NT2/D1 (cell line): Measurements from ENCODE around the gene NIPBL.

Source experiments
- DNase-seq: peaks from one replicate; pipeline ENCODE4 v3.0.0-alpha.2; 2011; ENCODE audit warnings: low read depth, low spot score
- H3K27me3 ChIP-seq: 2 replicates; pipeline ENCODE4 v1.6.0; 2011; ENCODE audit warnings: mild to moderate bottlenecking; ENCODE audit not compliant: insufficient read length, insufficient read depth
- H3K36me3 ChIP-seq: 2 replicates; pipeline ENCODE4 v1.6.1; 2011; ENCODE audit warnings: mild to moderate bottlenecking, low read length, mixed read lengths; ENCODE audit not compliant: insufficient read depth, insufficient read length
- H3K4me1 ChIP-seq: 2 replicates; pipeline ENCODE4 v1.5.1; 2011; ENCODE audit not compliant: insufficient read depth, insufficient read length
- H3K4me3 ChIP-seq: 2 replicates; pipeline ENCODE4 v1.5.1; 2011; ENCODE audit warnings: low read depth; ENCODE audit not compliant: insufficient read length
- H3K9ac ChIP-seq: 2 replicates; pipeline ENCODE4 v1.6.0; 2011; ENCODE audit warnings: low read depth; ENCODE audit not compliant: insufficient read length
- H3K9me3 ChIP-seq: 2 replicates; pipeline ENCODE4 v1.5.1; 2011; ENCODE audit warnings: mild to moderate bottlenecking, low read length; ENCODE audit not compliant: insufficient read depth
- SUZ12 ChIP-seq: IDR thresholded peaks from 2 replicates; pipeline ENCODE4 v1.6.1; 2011; ENCODE audit not compliant: insufficient read length, insufficient read depth; ENCODE audit errors: extremely low read depth
- YY1 ChIP-seq: IDR thresholded peaks from 2 replicates; pipeline ENCODE4 v1.6.1; 2011; ENCODE audit not compliant: insufficient read length, insufficient read depth
- ZNF274 ChIP-seq: IDR thresholded peaks from 2 replicates; pipeline ENCODE4 v1.6.1; 2011; ENCODE audit warnings: mild to moderate bottlenecking, low read depth, low read length

The NIPBL gene

DNA sequence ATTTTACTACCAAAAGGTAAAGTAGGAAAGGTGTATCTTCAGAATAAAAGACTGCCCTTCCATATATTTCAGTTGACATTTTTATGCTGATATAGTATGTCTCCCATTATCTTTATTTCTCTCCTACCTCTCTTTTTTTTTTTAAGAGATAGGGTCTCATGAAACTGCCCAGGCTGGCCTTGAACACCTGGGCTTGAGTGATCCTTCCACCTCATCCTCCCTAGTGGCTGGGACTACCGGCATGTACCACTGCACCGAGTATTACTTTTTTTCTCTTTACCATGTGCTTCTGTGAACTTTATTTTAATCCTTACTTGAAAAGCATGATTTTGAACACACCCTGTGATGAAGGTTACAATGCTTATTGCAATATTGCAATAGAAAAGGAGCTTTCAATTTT, 42.7 kb downstream of the NIPBL start:
- no peaks in the 10 kb centered on the region for H3K4me1 ChIP-seq
- no peaks in the 10 kb centered on the region for H3K36me3 ChIP-seq
- TF ChIP-seq SUZ12 (no peak), ZNF274 (no peak), YY1 (no peak)
- no peaks in the 10 kb centered on the region for H3K27me3 ChIP-seq
- H3K4me3 ChIP-seq: no peak overlapping the region
- no peaks in the 10 kb centered on the region for H3K9me3 ChIP-seq
- no peak overlapping the region for H3K9ac ChIP-seq
- DNase-seq: no peak

DNA sequence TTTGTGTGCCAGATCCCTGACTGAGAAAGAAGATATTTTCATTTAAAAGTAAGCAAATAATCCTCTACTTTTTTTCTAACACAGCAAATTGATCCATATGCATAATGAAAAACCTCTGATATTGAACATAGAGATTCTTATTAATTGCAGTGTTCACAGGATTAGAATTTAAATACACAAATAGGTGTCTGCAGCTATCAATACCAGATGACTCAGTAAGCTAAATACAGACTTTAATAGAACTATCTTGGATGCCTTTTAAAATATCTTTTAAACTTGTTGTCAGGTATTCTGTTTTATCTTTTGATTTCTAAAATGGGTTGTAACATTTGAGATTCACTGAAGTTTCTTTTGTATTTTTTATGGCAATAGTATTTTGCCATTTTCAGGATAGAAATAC, 43.1 kb downstream of the NIPBL start:
- H3K4me1 ChIP-seq: no peaks in the 10 kb centered on the region
- no peak overlapping the region for H3K4me3 ChIP-seq
- TF ChIP-seq YY1 (no peak), SUZ12 (no peak), ZNF274 (no peak)
- no peak for DNase-seq
- no peaks in the 10 kb centered on the region for H3K27me3 ChIP-seq
- H3K9me3 ChIP-seq: no peaks in the 10 kb centered on the region
- H3K9ac ChIP-seq: no peak overlapping the region
- H3K36me3 ChIP-seq: no peaks in the 10 kb centered on the region

DNA sequence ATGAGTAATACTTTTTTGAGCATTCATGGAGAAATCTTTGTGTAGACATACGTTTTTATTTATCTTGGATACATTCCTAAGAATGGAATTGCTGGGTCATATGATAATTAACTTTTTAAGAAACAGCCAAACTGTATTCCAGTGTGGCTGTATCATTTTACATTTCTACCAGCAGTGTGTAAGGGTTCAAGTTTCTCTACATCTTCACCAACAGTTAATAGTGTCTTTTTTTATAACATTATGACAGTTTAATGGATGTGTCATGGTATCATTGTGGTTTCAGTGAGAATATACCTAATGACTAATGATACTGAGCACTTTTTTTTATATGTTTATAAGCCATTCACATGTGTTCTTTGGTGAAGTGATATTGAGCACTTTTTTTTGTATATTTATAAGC, 52.4 kb downstream of the NIPBL start:
- DNase-seq: no peak
- H3K9ac ChIP-seq: no peak overlapping the region
- TF ChIP-seq YY1: no peak
- no peak for TF ChIP-seq SUZ12
- TF ChIP-seq ZNF274: no peak
- H3K4me3 ChIP-seq: no peak overlapping the region
- no peaks in the 10 kb centered on the region for H3K9me3 ChIP-seq
- H3K27me3 ChIP-seq: no peaks in the 10 kb centered on the region
- H3K4me1 ChIP-seq: no peaks in the 10 kb centered on the region
- no peaks in the 10 kb centered on the region for H3K36me3 ChIP-seq

DNA sequence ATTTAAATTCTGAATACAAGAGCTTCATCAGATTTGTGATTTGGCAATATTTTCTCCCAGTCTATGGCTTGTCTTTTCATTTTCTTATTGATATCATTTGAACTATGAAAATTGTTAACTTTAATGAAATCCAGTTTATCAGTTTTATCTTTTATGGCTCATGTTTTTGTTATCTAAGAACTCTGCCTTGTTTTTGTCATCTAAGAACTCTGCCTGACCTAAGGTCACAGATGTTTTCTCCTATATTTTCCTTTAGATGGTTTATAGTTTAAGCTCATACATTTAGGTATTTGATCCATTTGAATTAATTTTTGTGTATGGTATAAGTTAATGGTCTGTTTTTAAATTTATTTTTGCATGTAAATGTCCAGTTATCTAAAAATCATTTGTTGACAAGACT, 52.9 kb downstream of the NIPBL start:
- H3K9ac ChIP-seq: no peak overlapping the region
- TF ChIP-seq SUZ12 (no peak), YY1 (no peak), ZNF274 (no peak)

DNA sequence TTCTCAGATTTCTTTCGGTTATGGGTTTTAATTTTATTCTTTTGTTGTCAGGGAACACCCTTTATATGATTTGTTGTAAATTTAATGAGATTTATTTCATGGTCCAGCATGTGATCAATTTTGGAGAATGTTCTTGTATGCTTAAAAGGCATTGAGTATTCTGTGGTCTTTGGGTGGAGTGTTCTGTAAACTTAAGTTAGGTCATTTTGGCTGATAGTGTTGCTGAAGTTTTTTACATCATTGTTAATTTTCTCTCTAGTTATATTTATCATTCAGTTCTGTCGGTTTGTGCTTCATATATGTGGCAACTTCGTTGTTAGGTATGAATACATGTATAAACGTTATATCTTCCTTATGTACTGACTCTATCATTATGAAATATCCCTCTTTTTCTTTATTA, 55.5 kb downstream of the NIPBL start:
- H3K9me3 ChIP-seq: no peaks in the 10 kb centered on the region
- H3K27me3 ChIP-seq: no peaks in the 10 kb centered on the region
- no peak for DNase-seq
- H3K9ac ChIP-seq: no peak overlapping the region
- no peaks in the 10 kb centered on the region for H3K36me3 ChIP-seq
- H3K4me3 ChIP-seq: no peak overlapping the region
- H3K4me1 ChIP-seq: no peaks in the 10 kb centered on the region
- TF ChIP-seq SUZ12 (no peak), YY1 (no peak), ZNF274 (no peak)

More for the DNA sequence above, 52.9 kb downstream of the NIPBL start:
- no peak overlapping the region for H3K4me3 ChIP-seq
- no peaks in the 10 kb centered on the region for H3K36me3 ChIP-seq
- no peaks in the 10 kb centered on the region for H3K9me3 ChIP-seq
- H3K4me1 ChIP-seq: no peaks in the 10 kb centered on the region
- no peak for DNase-seq
- no peaks in the 10 kb centered on the region for H3K27me3 ChIP-seq

DNA sequence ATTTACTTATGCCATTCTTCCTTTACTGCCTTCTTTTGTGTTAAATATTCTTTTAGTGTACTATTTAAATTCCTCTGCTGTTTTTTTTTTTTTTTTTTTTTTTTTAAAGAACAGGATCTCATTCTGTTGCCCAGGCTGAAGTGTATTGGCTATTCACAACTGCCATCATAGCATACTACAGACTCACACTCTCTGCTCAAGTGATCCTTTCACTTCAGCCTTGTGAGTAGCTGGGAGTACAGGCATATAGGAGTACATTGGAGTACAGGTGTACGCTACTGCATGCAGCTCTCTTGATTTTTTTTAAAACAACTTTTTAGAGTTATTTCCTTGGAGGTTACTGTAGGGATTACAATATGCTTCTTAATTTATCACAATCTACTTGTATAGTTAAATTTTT, 56.1 kb downstream of the NIPBL start:
- Histone ChIP-seq H3K27me3 (no peaks in the 10 kb centered on the region), H3K4me1 (no peaks in the 10 kb centered on the region), H3K4me3 (no peak overlapping the region), H3K36me3 (no peaks in the 10 kb centered on the region), H3K9me3 (no peaks in the 10 kb centered on the region), H3K9ac (no peak overlapping the region)
- no peak for TF ChIP-seq ZNF274
- TF ChIP-seq SUZ12: no peak
- no peak for TF ChIP-seq YY1
- no peak for DNase-seq

DNA sequence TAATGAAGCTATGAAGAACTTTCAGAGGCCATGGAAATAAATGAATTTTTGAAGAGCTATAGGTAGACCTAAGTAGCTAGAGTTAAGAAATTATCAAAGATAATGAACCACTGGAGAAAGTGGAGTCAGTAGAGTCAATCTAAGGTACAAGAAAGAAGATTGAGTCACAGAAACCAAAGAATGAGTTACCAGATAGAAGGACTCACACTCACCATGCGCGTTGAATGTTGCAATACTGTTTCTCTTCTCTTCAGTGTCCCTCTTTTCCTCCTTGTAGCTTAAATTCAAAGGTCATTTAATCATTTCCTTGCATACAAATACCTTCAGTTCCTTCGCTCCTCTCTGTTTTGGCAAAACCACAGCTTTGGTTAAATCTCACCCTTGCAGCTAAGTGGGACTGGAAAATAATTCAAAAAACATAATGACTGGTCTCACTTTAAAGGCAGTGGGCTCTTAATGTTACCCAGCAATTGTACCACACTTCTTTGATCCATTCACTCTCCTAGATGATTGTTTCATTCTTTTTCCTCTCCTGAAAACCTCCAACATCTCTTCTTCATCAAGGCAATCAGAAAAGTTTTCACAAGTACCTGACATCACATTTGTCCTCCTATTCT, 58.3 kb downstream of the NIPBL start:
- DNase-seq: no peak
- TF ChIP-seq YY1: no peak
- TF ChIP-seq ZNF274: no peak
- no peak for TF ChIP-seq SUZ12
- no peak overlapping the region for H3K9ac ChIP-seq
- H3K4me3 ChIP-seq: no peak overlapping the region
- H3K4me1 ChIP-seq: no peaks in the 10 kb centered on the region
- no peaks in the 10 kb centered on the region for H3K36me3 ChIP-seq
- no peaks in the 10 kb centered on the region for H3K9me3 ChIP-seq
- no peaks in the 10 kb centered on the region for H3K27me3 ChIP-seq
